ENCODE measurements around the gene OR6J1.

The OR6J1 gene

GRCh38 chr14:22660654-22661053 is 16.5 kb upstream of the OR6J1 start:
- no peak overlapping the region for H3K27ac ChIP-seq (ENCODE audit: low read depth, low read length)
- no peaks in the 10 kb centered on the region for H3K79me2 ChIP-seq (ENCODE audit: control insufficient read depth, low read length)
- TF ChIP-seq EZH2phosphoT487 (IDR thresholded peaks at IDR 0.05; ENCODE audit: borderline replicate concordance, low read length) = no peak
- TF ChIP-seq, protein P1, sequence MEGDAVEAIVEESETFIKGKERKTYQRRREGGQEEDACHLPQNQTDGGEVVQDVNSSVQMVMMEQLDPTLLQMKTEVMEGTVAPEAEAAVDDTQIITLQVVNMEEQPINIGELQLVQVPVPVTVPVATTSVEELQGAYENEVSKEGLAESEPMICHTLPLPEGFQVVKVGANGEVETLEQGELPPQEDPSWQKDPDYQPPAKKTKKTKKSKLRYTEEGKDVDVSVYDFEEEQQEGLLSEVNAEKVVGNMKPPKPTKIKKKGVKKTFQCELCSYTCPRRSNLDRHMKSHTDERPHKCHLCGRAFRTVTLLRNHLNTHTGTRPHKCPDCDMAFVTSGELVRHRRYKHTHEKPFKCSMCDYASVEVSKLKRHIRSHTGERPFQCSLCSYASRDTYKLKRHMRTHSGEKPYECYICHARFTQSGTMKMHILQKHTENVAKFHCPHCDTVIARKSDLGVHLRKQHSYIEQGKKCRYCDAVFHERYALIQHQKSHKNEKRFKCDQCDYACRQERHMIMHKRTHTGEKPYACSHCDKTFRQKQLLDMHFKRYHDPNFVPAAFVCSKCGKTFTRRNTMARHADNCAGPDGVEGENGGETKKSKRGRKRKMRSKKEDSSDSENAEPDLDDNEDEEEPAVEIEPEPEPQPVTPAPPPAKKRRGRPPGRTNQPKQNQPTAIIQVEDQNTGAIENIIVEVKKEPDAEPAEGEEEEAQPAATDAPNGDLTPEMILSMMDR (IDR thresholded peaks at IDR 0.05; ENCODE audit: low read depth, low read length, poor library complexity, severe bottlenecking) = no peak
- no peaks in the 10 kb centered on the region for H3K4me1 ChIP-seq (ENCODE audit: control insufficient read depth, low read length)
- no peak overlapping the region for H3K4me2 ChIP-seq (ENCODE audit: low read length)
- no peaks in the 10 kb centered on the region for H3K9me2 ChIP-seq (replicated peaks; ENCODE audit: control insufficient read depth, low read length)
- no peaks in the 10 kb centered on the region for H3F3A ChIP-seq (ENCODE audit: control insufficient read depth, insufficient read depth)
- H3K4me3 ChIP-seq (ENCODE audit: low read length) = no peak overlapping the region
- H3K36me3 ChIP-seq (ENCODE audit: control insufficient read depth, low read length) = no peaks in the 10 kb centered on the region
- H4K20me1 ChIP-seq (ENCODE audit: control insufficient read depth, insufficient read depth, low read depth, low read length) = no peaks in the 10 kb centered on the region
- no peaks in the 10 kb centered on the region for H3K9me3 ChIP-seq (ENCODE audit: control insufficient read depth, insufficient read depth, low read length)
- H3K27me3 ChIP-seq (ENCODE audit: control insufficient read depth, low read length) = no peaks in the 10 kb centered on the region

DNA sequence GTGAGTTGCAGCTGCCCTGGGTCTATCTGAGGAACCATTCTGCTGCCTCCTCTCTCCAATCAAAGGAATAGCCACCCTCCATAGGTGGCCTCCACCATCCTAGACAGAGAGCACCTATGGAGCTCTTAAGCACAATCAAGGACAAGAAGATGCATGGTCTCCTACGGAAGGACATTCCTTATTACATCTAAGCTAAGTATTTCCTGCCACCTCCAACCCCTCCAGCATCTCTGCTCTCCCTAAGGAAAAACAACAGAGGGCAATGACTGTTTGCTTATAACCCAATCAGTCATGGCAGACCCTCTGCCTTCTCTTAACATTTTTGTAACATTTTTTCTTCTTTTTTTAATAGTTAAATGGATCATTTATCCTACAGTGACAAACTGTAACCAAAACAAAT is 14.8 kb upstream of the OR6J1 start:
- TF ChIP-seq EZH2phosphoT487 (IDR thresholded peaks at IDR 0.05; ENCODE audit: borderline replicate concordance, low read length) = no peak
- TF ChIP-seq, protein P1 (IDR thresholded peaks at IDR 0.05; ENCODE audit: low read depth, low read length, poor library complexity, severe bottlenecking) = no peak
- Histone ChIP-seq H3K9me2 (replicated peaks; ENCODE audit: control insufficient read depth, low read length) (no peaks in the 10 kb centered on the region), H3K36me3 (ENCODE audit: control insufficient read depth, low read length) (no peaks in the 10 kb centered on the region), H3K4me3 (ENCODE audit: low read length) (no peak overlapping the region), H3K27ac (ENCODE audit: low read depth, low read length) (no peak overlapping the region), H4K20me1 (ENCODE audit: control insufficient read depth, insufficient read depth, low read depth, low read length) (no peaks in the 10 kb centered on the region), H3K4me2 (ENCODE audit: low read length) (no peak overlapping the region), H3K4me1 (ENCODE audit: control insufficient read depth, low read length) (no peaks in the 10 kb centered on the region), H3K27me3 (ENCODE audit: control insufficient read depth, low read length) (no peaks in the 10 kb centered on the region), H3K79me2 (ENCODE audit: control insufficient read depth, low read length) (no peaks in the 10 kb centered on the region), H3F3A (ENCODE audit: control insufficient read depth, insufficient read depth) (no peaks in the 10 kb centered on the region), H3K9me3 (ENCODE audit: control insufficient read depth, insufficient read depth, low read length) (no peaks in the 10 kb centered on the region)

DNA sequence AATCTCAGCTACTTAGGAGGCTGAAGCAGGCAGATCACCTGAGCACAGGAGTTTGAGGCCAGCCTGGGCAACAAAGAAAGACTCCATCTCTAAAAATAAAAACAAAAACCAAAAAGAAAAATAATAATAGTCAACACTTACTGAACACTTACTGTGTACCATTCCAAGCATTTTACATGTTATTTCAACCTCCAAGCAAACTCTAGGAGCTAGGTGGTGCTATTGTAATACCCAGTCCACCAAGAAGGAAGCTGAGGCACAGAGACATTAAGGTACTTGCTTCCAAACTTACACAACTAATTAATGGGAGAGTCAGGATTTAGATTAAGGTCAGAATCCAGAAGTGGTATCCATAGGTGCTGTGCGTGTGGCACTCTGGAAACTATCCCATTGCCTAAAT is 13.7 kb upstream of the OR6J1 start:
- H3K4me1 ChIP-seq (ENCODE audit: control insufficient read depth, low read length) = no peaks in the 10 kb centered on the region

More for the DNA sequence above, 13.7 kb upstream of the OR6J1 start:
- H3K79me2 ChIP-seq (ENCODE audit: control insufficient read depth, low read length) = no peaks in the 10 kb centered on the region
- no peak for TF ChIP-seq EZH2phosphoT487 (IDR thresholded peaks at IDR 0.05; ENCODE audit: borderline replicate concordance, low read length)
- TF ChIP-seq, protein P1 (IDR thresholded peaks at IDR 0.05; ENCODE audit: low read depth, low read length, poor library complexity, severe bottlenecking) = peak; percentile 50
- H3K9me2 ChIP-seq (replicated peaks; ENCODE audit: control insufficient read depth, low read length) = no peaks in the 10 kb centered on the region
- H3F3A ChIP-seq (ENCODE audit: control insufficient read depth, insufficient read depth) = no peaks in the 10 kb centered on the region
- no peak overlapping the region for H3K4me3 ChIP-seq (ENCODE audit: low read length)
- H3K9me3 ChIP-seq (ENCODE audit: control insufficient read depth, insufficient read depth, low read length) = no peaks in the 10 kb centered on the region
- H3K4me2 ChIP-seq (ENCODE audit: low read length) = no peak overlapping the region
- no peak overlapping the region for H3K27ac ChIP-seq (ENCODE audit: low read depth, low read length)
- H3K27me3 ChIP-seq (ENCODE audit: control insufficient read depth, low read length) = no peaks in the 10 kb centered on the region
- no peaks in the 10 kb centered on the region for H4K20me1 ChIP-seq (ENCODE audit: control insufficient read depth, insufficient read depth, low read depth, low read length)
- H3K36me3 ChIP-seq (ENCODE audit: control insufficient read depth, low read length) = no peaks in the 10 kb centered on the region

Measured in DOHH2 (cell line).